Upper lobe of right lung (tissue), 1 donor: ENCODE data around the gene SLC29A3. TPM values are rescaled to one million over a fixed set of nuclear protein-coding genes. Genes with fewer than 3 reads are reported as not detected.
A peak's percentile ranks its signal among the peaks of the same experiment; 100 is the strongest.

Experiments used
- ATAC-seq: fragments of 200-7000 bp; cut with Tn5 transposase; one replicate; pipeline ENCODE4 v1.9.1; 2020; ENCODE audit warnings: mild to moderate bottlenecking, moderate library complexity
- DNase-seq: peaks from one replicate; pipeline ENCODE4 v3.0.0-alpha.2; 2020
- H3K27ac ChIP-seq: fragments of 200-600 bp; one replicate; pipeline ENCODE4 v1.8.0; 2022
- H3K27me3 ChIP-seq: fragments of 200-600 bp; one replicate; pipeline ENCODE4 v1.8.0; 2022; ENCODE audit warnings: mild to moderate bottlenecking
- H3K36me3 ChIP-seq: fragments of 200-600 bp; one replicate; pipeline ENCODE4 v1.8.0; 2022
- H3K4me1 ChIP-seq: fragments of 200-600 bp; one replicate; pipeline ENCODE4 v1.8.0; 2022
- H3K4me3 ChIP-seq: fragments of 200-600 bp; one replicate; pipeline ENCODE4 v1.8.0; 2022; ENCODE audit warnings: mild to moderate bottlenecking
- H3K9me3 ChIP-seq: fragments of 200-600 bp; one replicate; pipeline ENCODE4 v1.8.0; 2022
- CTCF ChIP-seq: fragments of 200-600 bp; IDR thresholded peaks from one replicate; pipeline ENCODE4 v1.8.0; 2022; ENCODE audit warnings: antibody characterized with exemption
- intact Hi-C: fragments of 100-400 bp; cut with DNase I; formaldehyde crosslinking; loops from one replicate; pipeline ENCODE4 v1.11.0; 2022
- total RNA-seq: library from RNA; stranded (reverse); fragmentation: NEBNext Ultra II Directional; extraction: Animal tissue kit (Norgen Biotek cat#: 25700); gene quantifications from one replicate; pipeline ENCODE4 v1.2.1, GENCODE V29; 2021
- donor health status: DM: no; HTN: yes; CAD: no; lungs with severe emphysema.

Gene SLC29A3
- total RNA-seq, 1 donor from 2014 or later = 14.8 TPM

GRCh38 chr10:71381611-71382010, 62.6 kb downstream of the SLC29A3 start:
- no peak for TF ChIP-seq CTCF
- Histone ChIP-seq H3K27me3 (no peaks in the 10 kb centered on the region), H3K36me3 (no peaks in the 10 kb centered on the region), H3K9me3 (no peaks in the 10 kb centered on the region), H3K27ac (no peak overlapping the region), H3K4me1 (peaks cover 7% of the 10 kb centered on the region), H3K4me3 (no peak overlapping the region)
- ATAC-seq (no peak), DNase-seq (no peak)
- intact Hi-C loops = loop anchor here (10.0 kb wide), 2 partner anchors 183 to 433 kb away; no protein-coding TSS in a partner anchor

- Histone ChIP-seq H3K4me3 (no peak overlapping the region), H3K27me3 (no peaks in the 10 kb centered on the region), H3K4me1 (peaks cover 3% of the 10 kb centered on the region), H3K9me3 (no peaks in the 10 kb centered on the region), H3K36me3 (no peaks in the 10 kb centered on the region), H3K27ac (no peak overlapping the region)
- no peak for DNase-seq
- intact Hi-C loops = loop anchor here (10.0 kb wide), 2 partner anchors 183 to 433 kb away; no protein-coding TSS in a partner anchor
- ATAC-seq = no peak
- TF ChIP-seq CTCF = no peak
Measured at GRCh38 chr10:71382028-71382427, 63.0 kb downstream of the SLC29A3 start.

DNA sequence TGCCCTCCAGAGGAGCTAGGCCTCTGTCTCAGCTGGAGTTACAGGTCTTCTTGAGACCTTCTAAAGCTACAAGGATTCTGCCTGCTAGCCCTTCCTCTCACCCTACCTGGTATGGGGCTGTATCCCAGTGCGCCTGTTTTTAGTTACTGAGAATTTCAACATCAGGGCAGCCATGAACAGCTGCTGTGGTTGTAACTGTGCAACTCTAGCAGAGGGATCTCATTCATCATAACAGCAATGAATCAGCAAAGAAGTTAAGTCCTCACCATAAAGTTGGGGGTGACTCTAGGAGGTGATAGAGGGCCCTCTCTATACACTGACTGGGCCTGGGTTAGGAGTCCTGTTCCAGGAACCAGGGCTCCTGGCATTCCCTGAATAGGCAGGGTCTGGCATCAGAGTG, 63.7 kb downstream of the SLC29A3 start:
- no peaks in the 10 kb centered on the region for H3K27me3 ChIP-seq
- H3K4me1 ChIP-seq = peaks cover under 1% of the 10 kb centered on the region
- H3K27ac ChIP-seq = no peak overlapping the region
- ATAC-seq (no peak), DNase-seq (no peak)
- TF ChIP-seq CTCF = no peak
- intact Hi-C loops = loop anchor here (10.0 kb wide), 2 partner anchors 182 to 432 kb away; no protein-coding TSS in a partner anchor
- no peak overlapping the region for H3K4me3 ChIP-seq
- no peaks in the 10 kb centered on the region for H3K9me3 ChIP-seq
- no peaks in the 10 kb centered on the region for H3K36me3 ChIP-seq

GRCh38 chr10:71383972-71384687, 65.1 kb downstream of the SLC29A3 start:
- peak; percentile 92 for TF ChIP-seq CTCF
- H3K4me3 ChIP-seq = no peak overlapping the region
- no peaks in the 10 kb centered on the region for H3K27me3 ChIP-seq
- no peaks in the 10 kb centered on the region for H3K4me1 ChIP-seq
- intact Hi-C loops = loop anchor here (10.0 kb wide), 2 partner anchors 181 to 431 kb away; no protein-coding TSS in a partner anchor
- ATAC-seq (peak; percentile 95), DNase-seq (peak; percentile 88)
- no peaks in the 10 kb centered on the region for H3K36me3 ChIP-seq
- no peak overlapping the region for H3K27ac ChIP-seq
- H3K9me3 ChIP-seq = no peaks in the 10 kb centered on the region

GRCh38 chr10:71388171-71388570, 69.1 kb downstream of the SLC29A3 start:
- TF ChIP-seq CTCF = no peak
- H3K4me3 ChIP-seq = no peak overlapping the region
- H3K27ac ChIP-seq = no peak overlapping the region
- no peaks in the 10 kb centered on the region for H3K4me1 ChIP-seq
- H3K9me3 ChIP-seq = no peaks in the 10 kb centered on the region
- H3K27me3 ChIP-seq = no peaks in the 10 kb centered on the region
- H3K36me3 ChIP-seq = no peaks in the 10 kb centered on the region
- no peak for DNase-seq
- intact Hi-C loops = loop anchor here (10.0 kb wide), 2 partner anchors 177 to 427 kb away; no protein-coding TSS in a partner anchor
- ATAC-seq = no peak
